Left kidney (tissue), 2 donors: ENCODE results near the gene EYS. TPM values are rescaled to one million over a fixed set of nuclear protein-coding genes. Genes with fewer than 3 reads are reported as not detected.

Experiments
- DNase-seq: peaks from one replicate; pipeline ENCODE4 v3.0.0-alpha.2; 2013
- polyA plus RNA-seq: library from polyadenylated mRNA; unstranded; fragments of 120-200 nt; gene quantifications from one replicate; pipeline ENCODE4 v1.2.1, GENCODE V29; 2013; ENCODE audit not compliant: insufficient read length

The EYS gene
- polyA plus RNA-seq, 1 donor = 0.96 TPM

- no peak for DNase-seq
Observed at GRCh38 chr6:65202738-65203137, 504.3 kb downstream of the EYS start.

- no peak for DNase-seq
Observed at GRCh38 chr6:65199683-65200082, 507.3 kb downstream of the EYS start.

GRCh38 chr6:65199121-65199520 lies 507.9 kb downstream of the EYS start:
- DNase-seq = no peak

- no peak for DNase-seq
Observed at GRCh38 chr6:65191471-65191870, 515.6 kb downstream of the EYS start.

GRCh38 chr6:65189236-65189881 lies 517.7 kb downstream of the EYS start:
- DNase-seq = no peak

- no peak for DNase-seq
Observed at GRCh38 chr6:65186826-65187225, 520.2 kb downstream of the EYS start.

GRCh38 chr6:65182681-65183080 lies 524.3 kb downstream of the EYS start:
- DNase-seq = no peak

- DNase-seq = no peak
Observed at GRCh38 chr6:65170273-65170672, 536.8 kb downstream of the EYS start.

- no peak for DNase-seq
Observed at GRCh38 chr6:65161661-65162060, 545.4 kb downstream of the EYS start.

- DNase-seq = no peak
Observed at GRCh38 chr6:65157025-65157424, 550.0 kb downstream of the EYS start.

GRCh38 chr6:65155083-65155482 lies 551.9 kb downstream of the EYS start:
- no peak for DNase-seq

- DNase-seq = no peak
Observed at GRCh38 chr6:65149841-65150240, 557.2 kb downstream of the EYS start.

- no peak for DNase-seq
Observed at GRCh38 chr6:65148839-65149238, 558.2 kb downstream of the EYS start.

GRCh38 chr6:65135567-65135966 lies 571.5 kb downstream of the EYS start:
- no peak for DNase-seq

- DNase-seq = no peak
Observed at GRCh38 chr6:65126667-65127066, 580.4 kb downstream of the EYS start.

- no peak for DNase-seq
Observed at GRCh38 chr6:65123521-65123920, 583.5 kb downstream of the EYS start.

- DNase-seq = no peak
Observed at GRCh38 chr6:65117817-65118409, 589.1 kb downstream of the EYS start.

GRCh38 chr6:65116326-65116725 lies 590.7 kb downstream of the EYS start:
- DNase-seq = no peak

- DNase-seq = no peak
Observed at GRCh38 chr6:65113581-65113980, 593.4 kb downstream of the EYS start.

GRCh38 chr6:65112435-65112834 lies 594.6 kb downstream of the EYS start:
- no peak for DNase-seq

- no peak for DNase-seq
Observed at GRCh38 chr6:65110031-65110430, 597.0 kb downstream of the EYS start.

GRCh38 chr6:65098349-65098748 lies 608.7 kb downstream of the EYS start:
- DNase-seq = no peak

GRCh38 chr6:65091561-65091960 lies 615.5 kb downstream of the EYS start:
- no peak for DNase-seq

- no peak for DNase-seq
Observed at GRCh38 chr6:65088575-65088974, 618.5 kb downstream of the EYS start.
